ENCODE results near the gene SPECC1. TPM values are rescaled to one million over a fixed set of nuclear protein-coding genes. Genes with fewer than 3 reads are reported as not detected.
"Not testable (repeated sequence)": the region's sequence is repeated elsewhere in the genome, so short reads cannot be mapped to it uniquely, and the experiment has no call there.

Gene SPECC1
- total and polyA plus RNA-seq, 7 donors, result 10.9 to 98.3 (median 43.5) TPM

DNA sequence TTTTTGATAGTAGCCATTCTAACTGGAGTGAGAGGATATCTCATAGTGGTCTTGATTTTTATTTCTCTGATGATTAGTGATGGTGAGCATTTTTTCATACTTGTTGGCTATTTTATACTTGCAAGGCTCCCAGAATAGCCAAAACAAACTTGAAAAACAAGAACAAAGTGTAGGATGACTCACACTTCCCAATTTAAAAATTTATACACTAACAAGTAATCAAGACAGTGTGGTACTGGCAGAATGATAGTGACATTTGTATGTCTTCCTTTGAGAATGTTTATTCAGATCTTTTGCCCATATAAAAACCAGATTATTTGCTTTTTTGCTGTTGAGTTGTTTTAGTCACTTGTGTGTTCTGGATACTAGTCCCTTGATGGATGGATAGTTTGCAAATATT lies 17.8 kb downstream of the SPECC1 start:
- no peaks in the 10 kb centered on the region for H3K27me3 ChIP-seq
- no peak for TF ChIP-seq EP300 (IDR thresholded peaks at IDR 0.05)
- TF ChIP-seq, protein P1, sequence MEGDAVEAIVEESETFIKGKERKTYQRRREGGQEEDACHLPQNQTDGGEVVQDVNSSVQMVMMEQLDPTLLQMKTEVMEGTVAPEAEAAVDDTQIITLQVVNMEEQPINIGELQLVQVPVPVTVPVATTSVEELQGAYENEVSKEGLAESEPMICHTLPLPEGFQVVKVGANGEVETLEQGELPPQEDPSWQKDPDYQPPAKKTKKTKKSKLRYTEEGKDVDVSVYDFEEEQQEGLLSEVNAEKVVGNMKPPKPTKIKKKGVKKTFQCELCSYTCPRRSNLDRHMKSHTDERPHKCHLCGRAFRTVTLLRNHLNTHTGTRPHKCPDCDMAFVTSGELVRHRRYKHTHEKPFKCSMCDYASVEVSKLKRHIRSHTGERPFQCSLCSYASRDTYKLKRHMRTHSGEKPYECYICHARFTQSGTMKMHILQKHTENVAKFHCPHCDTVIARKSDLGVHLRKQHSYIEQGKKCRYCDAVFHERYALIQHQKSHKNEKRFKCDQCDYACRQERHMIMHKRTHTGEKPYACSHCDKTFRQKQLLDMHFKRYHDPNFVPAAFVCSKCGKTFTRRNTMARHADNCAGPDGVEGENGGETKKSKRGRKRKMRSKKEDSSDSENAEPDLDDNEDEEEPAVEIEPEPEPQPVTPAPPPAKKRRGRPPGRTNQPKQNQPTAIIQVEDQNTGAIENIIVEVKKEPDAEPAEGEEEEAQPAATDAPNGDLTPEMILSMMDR (IDR thresholded peaks at IDR 0.05), result no peak
- peaks cover 0 to 3% (median 0%) of the 10 kb centered on the region in 4 donors for H3K9me3 ChIP-seq
- no peaks in the 10 kb centered on the region for H3K4me1 ChIP-seq
- intact Hi-C loops (cut with DNase I), result no loop called here
- DNase-seq, result no peak
- no peak overlapping the region for H3K4me3 ChIP-seq
- no peak overlapping the region for H3K27ac ChIP-seq
- no peaks in the 10 kb centered on the region for H3K36me3 ChIP-seq

DNA sequence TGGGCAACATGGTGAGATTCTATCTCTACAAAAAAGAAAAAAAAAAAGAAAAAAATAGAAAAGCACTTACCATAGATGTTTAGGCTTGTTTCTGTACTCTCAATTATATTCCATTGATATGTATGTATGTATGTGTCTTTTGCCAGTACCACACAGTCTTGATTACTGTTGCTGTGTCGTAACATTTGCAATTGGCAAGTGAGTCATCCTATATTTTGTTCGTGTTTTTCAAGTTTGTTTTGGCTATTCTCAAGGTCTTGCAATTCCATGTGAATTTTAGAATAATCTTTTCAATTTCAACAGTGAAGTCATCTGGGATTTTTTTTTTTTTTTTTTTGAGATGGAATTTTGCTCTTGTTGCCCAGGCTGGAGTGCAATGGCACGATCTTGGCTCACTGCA lies 19.3 kb downstream of the SPECC1 start:
- intact Hi-C loops (cut with DNase I), result no loop called here
- Histone ChIP-seq H3K27ac (no peak overlapping the region), H3K4me3 (no peak overlapping the region), H3K36me3 (no peaks in the 10 kb centered on the region), H3K27me3 (no peaks in the 10 kb centered on the region), H3K9me3 (peaks cover 0 to 3% (median 0%) of the 10 kb centered on the region in 4 donors), H3K4me1 (no peaks in the 10 kb centered on the region)
- 65 to 86% methylated on average over 3 of the region's 3 CpGs for WGBS, 2 donors
- no peak for TF ChIP-seq POLR2A (IDR thresholded peaks at IDR 0.05)
- no peak for TF ChIP-seq EP300 (IDR thresholded peaks at IDR 0.05)
- TF ChIP-seq, protein P1 (IDR thresholded peaks at IDR 0.05), result no peak
- no peak for TF ChIP-seq POLR2AphosphoS5 (IDR thresholded peaks at IDR 0.05)
- DNase-seq, result no peak

DNA sequence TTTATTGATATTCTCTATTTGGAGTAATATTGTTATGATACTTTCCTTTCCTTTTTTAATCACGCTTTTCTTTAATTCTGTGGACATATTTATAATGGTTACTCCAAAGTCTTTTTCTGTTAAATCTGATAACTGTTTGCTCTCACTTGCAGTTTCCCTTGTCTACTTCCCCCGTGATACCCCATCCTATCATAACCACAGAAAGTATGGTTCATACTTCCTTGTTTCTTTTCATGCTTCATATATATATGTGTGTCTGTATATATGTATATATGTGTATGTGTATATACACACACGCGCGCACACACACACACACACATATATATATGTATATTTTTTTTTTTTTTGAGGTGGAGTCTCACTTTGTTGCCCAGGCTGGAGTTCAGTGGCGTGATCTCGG lies 23.5 kb downstream of the SPECC1 start:
- TF ChIP-seq POLR2A (IDR thresholded peaks at IDR 0.05) (no peak), EP300 (IDR thresholded peaks at IDR 0.05) (no peak), POLR2AphosphoS5 (IDR thresholded peaks at IDR 0.05) (no peak)
- TF ChIP-seq, protein P1 (IDR thresholded peaks at IDR 0.05), result no peak
- Histone ChIP-seq H3K36me3 (no peaks in the 10 kb centered on the region), H3K9me3 (peaks cover 0 to 3% (median 0%) of the 10 kb centered on the region in 4 donors), H3K4me3 (no peak overlapping the region), H3K27ac (no peak overlapping the region), H3K27me3 (no peaks in the 10 kb centered on the region), H3K4me1 (no peaks in the 10 kb centered on the region)
- DNase-seq, result no peak
- WGBS, 2 donors, result 83 to 84% methylated on average over 7 of the region's 7 CpGs
- intact Hi-C loops (cut with DNase I), result no loop called here

DNA sequence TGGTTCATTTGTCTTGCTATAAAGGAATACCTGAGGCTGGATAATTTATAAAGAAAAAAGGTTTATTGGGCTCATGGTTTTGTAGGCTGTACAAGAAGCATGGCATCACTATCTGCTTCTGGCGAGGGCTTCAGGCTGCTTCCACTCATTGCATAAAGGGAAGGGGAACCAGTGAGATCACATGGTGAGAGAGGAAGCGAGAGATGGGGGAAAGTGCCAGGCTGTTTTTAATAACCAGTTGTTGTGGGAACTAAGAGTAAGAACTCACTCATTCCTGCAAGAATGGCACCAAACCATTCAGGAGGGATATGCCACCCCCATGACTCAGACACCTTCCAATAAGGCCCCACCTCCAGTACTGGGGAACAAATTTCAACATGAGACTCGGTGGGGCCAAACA lies 24.3 kb downstream of the SPECC1 start:
- Histone ChIP-seq H3K4me1 (no peaks in the 10 kb centered on the region), H3K27me3 (no peaks in the 10 kb centered on the region), H3K9me3 (peaks cover 0 to 3% (median 0%) of the 10 kb centered on the region in 4 donors), H3K27ac (no peak overlapping the region), H3K4me3 (no peak overlapping the region), H3K36me3 (no peaks in the 10 kb centered on the region)
- no peak for DNase-seq
- WGBS, 2 donors, result 86 to 88% methylated on average over 3 of the region's 3 CpGs
- intact Hi-C loops (cut with DNase I), result no loop called here
- no peak for TF ChIP-seq EP300 (IDR thresholded peaks at IDR 0.05)
- TF ChIP-seq POLR2AphosphoS5 (IDR thresholded peaks at IDR 0.05), result no peak
- TF ChIP-seq, protein P1 (IDR thresholded peaks at IDR 0.05), result no peak
- TF ChIP-seq POLR2A (IDR thresholded peaks at IDR 0.05), result no peak

DNA sequence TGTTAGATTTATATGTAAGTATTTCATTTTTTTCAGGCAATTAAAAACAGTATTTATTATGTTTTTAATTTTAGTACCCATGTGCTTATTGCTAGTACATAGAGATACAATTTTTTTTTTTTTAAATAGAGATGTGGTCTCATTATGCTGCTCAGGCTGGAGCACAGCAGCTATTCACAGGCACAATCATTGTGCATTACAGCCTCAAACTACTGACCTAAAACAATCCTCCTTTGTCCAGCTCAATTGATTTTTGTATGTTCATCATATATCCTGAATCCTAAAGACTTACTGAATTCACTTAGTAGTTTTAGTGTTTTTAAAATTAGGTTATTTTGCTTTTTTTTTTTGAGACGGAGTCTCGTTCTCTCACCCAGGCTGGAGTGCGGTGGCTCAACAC lies 26.3 kb downstream of the SPECC1 start:
- TF ChIP-seq, protein P1 (IDR thresholded peaks at IDR 0.05), result no peak
- TF ChIP-seq EP300 (IDR thresholded peaks at IDR 0.05) (no peak), POLR2AphosphoS5 (IDR thresholded peaks at IDR 0.05) (no peak), POLR2A (IDR thresholded peaks at IDR 0.05) (no peak)
- intact Hi-C loops (cut with DNase I), result no loop called here

DNA sequence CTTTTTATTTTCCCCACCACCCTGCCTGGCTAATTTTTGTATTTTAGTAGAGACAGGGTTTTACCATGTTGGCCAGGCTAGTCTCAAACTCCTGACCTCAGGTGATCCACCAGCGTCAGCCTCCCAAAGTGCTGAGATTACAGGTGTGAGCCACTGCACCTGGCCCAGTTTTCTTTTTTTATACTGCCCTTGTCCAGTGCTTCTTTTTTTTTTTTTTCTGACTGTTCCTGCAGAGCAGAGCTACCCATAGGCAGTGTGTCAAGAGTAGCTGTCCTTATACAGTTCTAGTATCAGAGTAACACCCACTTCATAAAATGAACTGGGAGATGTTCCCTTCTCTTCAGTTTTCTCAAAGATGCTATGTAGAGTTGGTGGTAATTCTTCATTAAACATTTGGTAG lies 28.1 kb downstream of the SPECC1 start:
- H3K4me1 ChIP-seq; H3K9me3 ChIP-seq; H3K4me3 ChIP-seq; H3K27me3 ChIP-seq; intact Hi-C loops (cut with DNase I); H3K36me3 ChIP-seq; DNase-seq; H3K27ac ChIP-seq: not testable (repeated sequence)
- WGBS, 2 donors, result 31 to 64% methylated on average over 1 of the region's 1 CpG

More for the DNA sequence above, 26.3 kb downstream of the SPECC1 start:
- Histone ChIP-seq H3K9me3 (no peaks in the 10 kb centered on the region), H3K36me3 (no peaks in the 10 kb centered on the region), H3K27ac (no peak overlapping the region), H3K4me3 (no peak overlapping the region), H3K27me3 (no peaks in the 10 kb centered on the region), H3K4me1 (no peaks in the 10 kb centered on the region)
- WGBS, 2 donors, result 97% methylated on average over 3 of the region's 3 CpGs
- no peak for DNase-seq

Measured in sigmoid colon (tissue), 7 donors.